Endothelial cell of umbilical vein (primary cell): ENCODE data around the gene STOML3. TPM values are rescaled to one million over a fixed set of nuclear protein-coding genes. Genes with fewer than 3 reads are reported as not detected.

Experiments
- BruUV-seq: library from RNA; stranded (reverse); fragments of 400-500 nt; replicated peaks from 2 replicates; lab custom pipeline; 2021; lab: Mats Ljungman, UMichigan
- CTCF ChIA-PET: fragments of 300-600, 350-600 bp; sonication (Branson Sonifier 250); formaldehyde crosslinking; loops from one replicate; lab custom pipeline; 2021; ENCODE audit warnings: antibody characterized with exemption, inconsistent platforms; lab: Charles Lee
- POLR2A ChIA-PET: fragments of 300-600, 350-600 bp; sonication (Branson Sonifier 250); formaldehyde crosslinking; loops from one replicate; lab custom pipeline; 2021; ENCODE audit warnings: antibody characterized with exemption, inconsistent platforms; lab: Charles Lee
- DNase-seq: peaks from one replicate; pipeline ENCODE4 v3.0.0-alpha.2; 2011; ENCODE audit warnings: low read depth, low spot score
- FAIRE-seq: peaks from 2 replicates; lab custom pipeline; 2011; peaks lifted over from hg19 to GRCh38; lab: Jason Lieb, UNC
- H2AFZ ChIP-seq: 2 replicates; pipeline ENCODE4 v1.6.0; 2012; ENCODE audit warnings: low read depth, low read length, control low read depth, inconsistent platforms
- H3K27ac ChIP-seq: 2 replicates; pipeline ENCODE4 v1.5.1; 2011; ENCODE audit warnings: low read depth, mild to moderate bottlenecking, control low read depth, low read length, moderate library complexity; ENCODE audit not compliant: insufficient read depth
- H3K27me3 ChIP-seq, 2 experiments: 2 replicates each; pipeline versions ENCODE4 v1.6.0 to v1.6.1; 2011; ENCODE audit warnings: low read length in 2 of 2, mixed read lengths in 1 of 2; ENCODE audit not compliant: control insufficient read depth in 2 of 2, insufficient read depth in 2 of 2
- H3K36me3 ChIP-seq, 2 experiments: 2 replicates in 1 of 2; 3 replicates in 1 of 2; pipeline ENCODE4 v1.5.1; 2011; ENCODE audit warnings: low read length in 2 of 2, mild to moderate bottlenecking in 1 of 2, moderate library complexity in 1 of 2; ENCODE audit not compliant: control insufficient read depth in 2 of 2, insufficient read depth in 2 of 2; ENCODE audit errors: extremely low read depth in 1 of 2
- H3K4me1 ChIP-seq: 3 replicates; pipeline ENCODE4 v1.5.1; 2011; ENCODE audit warnings: mild to moderate bottlenecking, low read length; ENCODE audit not compliant: control insufficient read depth, insufficient read depth; ENCODE audit errors: extremely low read depth
- H3K4me2 ChIP-seq: 2 replicates; pipeline ENCODE4 v1.6.1; 2011; ENCODE audit warnings: low read length, control low read depth, mixed read lengths; ENCODE audit not compliant: insufficient read depth
- H3K4me3 ChIP-seq, 3 experiments: fragments of 200-600 bp in 1 of 3; sonication (generic), shearing (Covaris generic) in 1 of 3; replicated peaks in 1 of 3; 2 replicates each; pipeline ENCODE4 v1.5.1; 2011 to 2016; ENCODE audit warnings: control low read depth in 3 of 3, low read length in 3 of 3, mild to moderate bottlenecking in 2 of 3, inconsistent platforms in 1 of 3, low read depth in 1 of 3, moderate library complexity in 1 of 3; ENCODE audit not compliant: insufficient read depth in 1 of 3
- H3K79me2 ChIP-seq: 2 replicates; pipeline ENCODE4 v1.6.0; 2012; ENCODE audit warnings: low read length, inconsistent platforms; ENCODE audit not compliant: control insufficient read depth, insufficient read depth
- H3K9ac ChIP-seq: replicated peaks from 2 replicates; pipeline ENCODE3; 2011; ENCODE audit warnings: low read length, control low read depth; ENCODE audit not compliant: insufficient read depth; ENCODE audit errors: extremely low read depth
- H3K9me1 ChIP-seq: replicated peaks from 3 replicates; pipeline ENCODE4 v1.6.0; 2011; ENCODE audit warnings: mild to moderate bottlenecking, low read length; ENCODE audit not compliant: control insufficient read depth, insufficient read depth; ENCODE audit errors: extremely low read depth
- H3K9me3 ChIP-seq: replicated peaks from 2 replicates; pipeline ENCODE4 v1.5.1; 2012; ENCODE audit warnings: low read length, inconsistent platforms; ENCODE audit not compliant: control insufficient read depth, insufficient read depth
- H4K20me1 ChIP-seq: replicated peaks from 2 replicates; pipeline ENCODE3; 2011; ENCODE audit warnings: mild to moderate bottlenecking, low read length; ENCODE audit not compliant: control insufficient read depth, insufficient read depth; ENCODE audit errors: extremely low read depth
- EZH2 ChIP-seq: IDR thresholded peaks from 2 replicates; pipeline ENCODE4 v1.6.1; 2012; ENCODE audit warnings: borderline replicate concordance, low read depth, mild to moderate bottlenecking, moderate library complexity, low read length, inconsistent platforms; ENCODE audit not compliant: severe bottlenecking
- FOS ChIP-seq: IDR thresholded peaks from 2 replicates; pipeline ENCODE4 v1.6.1; 2011; ENCODE audit warnings: mild to moderate bottlenecking, low read length, moderate library complexity, borderline replicate concordance; ENCODE audit not compliant: insufficient read depth
- GATA2 ChIP-seq: IDR thresholded peaks from 2 replicates; pipeline ENCODE4 v1.7.0; 2011; ENCODE audit warnings: low read depth, mild to moderate bottlenecking, moderate library complexity, mixed read lengths, low read length; ENCODE audit not compliant: insufficient read length, insufficient read depth
- JUN ChIP-seq: IDR thresholded peaks from 2 replicates; pipeline ENCODE4 v1.6.1; 2011; ENCODE audit warnings: borderline replicate concordance, low read depth; ENCODE audit not compliant: insufficient read length, insufficient read depth
- MAX ChIP-seq: IDR thresholded peaks from 2 replicates; pipeline ENCODE4 v1.6.1; 2011; ENCODE audit not compliant: insufficient read depth, insufficient read length
- MYC ChIP-seq: IDR thresholded peaks from one replicate; pipeline ENCODE4 v1.6.1; 2011; ENCODE audit warnings: mild to moderate bottlenecking, low read depth, low read length
- POLR2A ChIP-seq: IDR thresholded peaks from 2 replicates; pipeline ENCODE4 v1.6.1; 2012; ENCODE audit warnings: low read depth, mild to moderate bottlenecking, control low read depth, low read length
- POLR2AphosphoS5 ChIP-seq: IDR thresholded peaks from 2 replicates; pipeline ENCODE4 v1.6.1; 2012; ENCODE audit warnings: low read depth, mild to moderate bottlenecking, control low read depth, low read length, moderate library complexity; ENCODE audit not compliant: insufficient read depth
- dilution Hi-C: fragments of 300-500 bp; cut with MboI; formaldehyde crosslinking; loops from one replicate; pipeline ENCODE4 v1.15.0; 2019; ENCODE audit warnings: low sequenced_read_pairs; ENCODE audit not compliant: extremely low pct_ligation_motif_present
- intact Hi-C: fragments of 100-400 bp; cut with micrococcal nuclease; formaldehyde crosslinking; loops from one replicate; pipeline ENCODE4 v1.10.0; 2022
- polyA plus RNA-seq, 4 experiments: library from polyadenylated mRNA; depleted of rRNA in 3 of 4; stranded (reverse) in 3 of 4; unstranded in 1 of 4; fragments of >200 nt; gene quantifications; 2 replicates each; pipeline versions ENCODE4 v1.2.1 to v1.2.3, GENCODE V29; 2011 to 2012; ENCODE audit warnings: missing spikeins in 1 of 4
- total RNA-seq: library from RNA; stranded (reverse); gene quantifications from 2 replicates; pipeline ENCODE4 v1.2.3, GENCODE V29; 2021
- TF ChIP-seq, protein P1 (sequence below), 2 donors: IDR thresholded peaks; 1 replicate in 1 of 2; 2 replicates in 1 of 2; pipeline ENCODE4 v1.5.1; 2011; ENCODE audit warnings: low read length in 2 of 2, mild to moderate bottlenecking in 2 of 2, moderate library complexity in 2 of 2, control low read depth in 1 of 2, inconsistent platforms in 1 of 2, low read depth in 1 of 2; ENCODE audit not compliant: insufficient read depth in 1 of 2; ENCODE audit errors: extremely low read depth in 1 of 2

The STOML3 gene
- total and polyA plus RNA-seq, 2 donors (not counting 3 experiments of a cell fraction or from before 2014, with no cell fraction given): not detected

- Histone ChIP-seq H3K79me2 (peaks cover 2% of the 10 kb centered on the region), H3K27me3 (no peaks in the 10 kb centered on the region), H4K20me1 (no peaks in the 10 kb centered on the region), H3K4me2 (no peak overlapping the region), H3K9me1 (no peaks in the 10 kb centered on the region), H3K4me3 (no peak overlapping the region), H3K27ac (no peak overlapping the region), H2AFZ (no peak overlapping the region), H3K9ac (no peak overlapping the region), H3K4me1 (no peaks in the 10 kb centered on the region), H3K36me3 (peaks cover 16 to 41% of the 10 kb centered on the region in 2 experiments), H3K9me3 (no peaks in the 10 kb centered on the region)
- dilution Hi-C loops: no loop called here
- TF ChIP-seq MAX (no peak), POLR2AphosphoS5 (no peak)
- TF ChIP-seq, protein P1, sequence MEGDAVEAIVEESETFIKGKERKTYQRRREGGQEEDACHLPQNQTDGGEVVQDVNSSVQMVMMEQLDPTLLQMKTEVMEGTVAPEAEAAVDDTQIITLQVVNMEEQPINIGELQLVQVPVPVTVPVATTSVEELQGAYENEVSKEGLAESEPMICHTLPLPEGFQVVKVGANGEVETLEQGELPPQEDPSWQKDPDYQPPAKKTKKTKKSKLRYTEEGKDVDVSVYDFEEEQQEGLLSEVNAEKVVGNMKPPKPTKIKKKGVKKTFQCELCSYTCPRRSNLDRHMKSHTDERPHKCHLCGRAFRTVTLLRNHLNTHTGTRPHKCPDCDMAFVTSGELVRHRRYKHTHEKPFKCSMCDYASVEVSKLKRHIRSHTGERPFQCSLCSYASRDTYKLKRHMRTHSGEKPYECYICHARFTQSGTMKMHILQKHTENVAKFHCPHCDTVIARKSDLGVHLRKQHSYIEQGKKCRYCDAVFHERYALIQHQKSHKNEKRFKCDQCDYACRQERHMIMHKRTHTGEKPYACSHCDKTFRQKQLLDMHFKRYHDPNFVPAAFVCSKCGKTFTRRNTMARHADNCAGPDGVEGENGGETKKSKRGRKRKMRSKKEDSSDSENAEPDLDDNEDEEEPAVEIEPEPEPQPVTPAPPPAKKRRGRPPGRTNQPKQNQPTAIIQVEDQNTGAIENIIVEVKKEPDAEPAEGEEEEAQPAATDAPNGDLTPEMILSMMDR (IDR thresholded peaks at IDR 0.05; ENCODE audit: extremely low read depth in 1 of 2, insufficient read depth in 1 of 2, low read depth in 1 of 2, low read length in 2 of 2): no peak
- ChIA-PET CTCF (no interaction called here), POLR2A (no interaction called here)
- no TSS peak for BruUV-seq
- DNase-seq: no peak
- no peak for FAIRE-seq
- intact Hi-C loops: no loop called here
Observed at GRCh38 chr13:39023316-39023715, 32.7 kb upstream of the STOML3 start.

- no TSS peak for BruUV-seq
- Histone ChIP-seq H3K9ac (no peak overlapping the region), H2AFZ (no peak overlapping the region), H3K27me3 (no peaks in the 10 kb centered on the region), H3K4me1 (no peaks in the 10 kb centered on the region), H3K9me3 (no peaks in the 10 kb centered on the region), H3K79me2 (no peaks in the 10 kb centered on the region), H3K4me2 (no peak overlapping the region), H3K9me1 (no peaks in the 10 kb centered on the region), H4K20me1 (no peaks in the 10 kb centered on the region), H3K4me3 (no peak overlapping the region), H3K36me3 (peaks cover 12 to 40% of the 10 kb centered on the region in 2 experiments), H3K27ac (no peak overlapping the region)
- FAIRE-seq: no peak
- TF ChIP-seq GATA2 (no peak), POLR2A (no peak), MYC (no peak), FOS (no peak), POLR2AphosphoS5 (no peak), EZH2 (no peak), JUN (no peak), MAX (no peak)
- TF ChIP-seq, protein P1 (IDR thresholded peaks at IDR 0.05; ENCODE audit: extremely low read depth in 1 of 2, insufficient read depth in 1 of 2, low read depth in 1 of 2, low read length in 2 of 2): no peak
- intact Hi-C loops (no loop called here), dilution Hi-C loops (no loop called here)
- no peak for DNase-seq
- CTCF ChIA-PET: interaction anchor here (1.5 kb wide), 1 partner anchor 595 kb away, joined by 3 read pairs; no protein-coding TSS in a partner anchor
- POLR2A ChIA-PET: no interaction called here
Observed at GRCh38 chr13:39020853-39021462, 30.3 kb upstream of the STOML3 start.
